CD4-positive, alpha-beta T cell treated with Interleukin-12 subunit alpha and Interleukin-12 subunit beta, for 1 hour (primary cell): ENCODE data around the gene ATPAF2.

Source experiments
- DNase-seq: peaks from one replicate; pipeline ENCODE4 v3.0.0-alpha.2; 2020

Gene ATPAF2

GRCh38 chr17:18039535-18040260 lies 730 bp upstream of the ATPAF2 start:
- no peak for DNase-seq

DNA sequence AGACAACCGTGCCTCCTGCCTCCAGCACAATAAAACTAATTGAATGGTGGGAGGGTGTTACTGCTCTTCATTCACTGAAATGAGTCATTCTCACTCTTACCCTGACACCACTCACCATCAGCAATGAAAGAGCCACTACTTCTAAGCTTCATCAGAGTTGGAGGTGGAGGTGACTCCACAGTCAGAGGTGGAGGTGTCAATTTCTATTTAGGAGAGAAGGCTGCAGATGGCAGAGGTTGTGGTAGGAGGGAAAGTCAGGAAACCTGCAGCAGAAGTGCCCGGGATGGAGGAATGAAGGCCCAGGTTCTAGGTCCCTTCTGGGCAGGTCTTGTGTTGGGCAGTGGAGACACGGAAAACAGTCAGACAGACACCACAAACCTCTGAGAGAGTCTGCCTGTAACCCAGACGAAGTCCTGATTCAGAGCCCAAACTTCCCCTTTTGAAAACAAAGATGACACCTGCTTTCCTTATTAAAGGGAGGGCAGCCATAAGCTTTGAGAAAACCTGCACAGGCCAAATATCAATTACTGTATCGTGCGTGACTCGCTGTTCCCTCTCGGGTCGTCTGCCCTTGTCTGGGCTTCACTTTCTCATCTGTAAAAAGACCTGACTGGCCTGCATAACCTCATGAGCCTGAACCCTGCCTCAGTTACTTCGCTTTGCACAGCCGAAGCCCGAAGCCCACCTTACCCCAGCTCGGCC lies 668 bp downstream of the ATPAF2 start:
- peak; percentile 20 for DNase-seq

DNA sequence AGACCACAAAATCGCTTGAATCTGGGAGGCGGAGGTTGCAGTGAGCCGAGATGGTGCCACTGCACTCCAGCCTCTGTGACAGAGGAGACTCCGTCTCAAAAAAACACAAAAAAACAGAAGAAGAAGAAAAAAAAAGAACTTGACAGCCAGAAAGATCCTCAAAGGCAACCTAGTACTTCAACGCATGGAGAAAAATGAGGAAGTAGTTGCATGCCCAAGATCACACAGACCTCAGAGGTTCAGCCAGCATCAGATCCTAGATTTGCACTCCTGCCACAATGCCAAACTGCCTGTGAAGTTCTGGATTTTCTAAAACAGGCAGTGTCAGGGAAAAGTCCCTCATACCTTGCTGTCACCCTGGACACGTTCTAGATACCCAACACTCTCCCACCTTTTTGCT lies 1.5 kb downstream of the ATPAF2 start:
- DNase-seq = no peak

- no peak for DNase-seq
Measured at GRCh38 chr17:18035704-18036103, 3.3 kb downstream of the ATPAF2 start.

DNA sequence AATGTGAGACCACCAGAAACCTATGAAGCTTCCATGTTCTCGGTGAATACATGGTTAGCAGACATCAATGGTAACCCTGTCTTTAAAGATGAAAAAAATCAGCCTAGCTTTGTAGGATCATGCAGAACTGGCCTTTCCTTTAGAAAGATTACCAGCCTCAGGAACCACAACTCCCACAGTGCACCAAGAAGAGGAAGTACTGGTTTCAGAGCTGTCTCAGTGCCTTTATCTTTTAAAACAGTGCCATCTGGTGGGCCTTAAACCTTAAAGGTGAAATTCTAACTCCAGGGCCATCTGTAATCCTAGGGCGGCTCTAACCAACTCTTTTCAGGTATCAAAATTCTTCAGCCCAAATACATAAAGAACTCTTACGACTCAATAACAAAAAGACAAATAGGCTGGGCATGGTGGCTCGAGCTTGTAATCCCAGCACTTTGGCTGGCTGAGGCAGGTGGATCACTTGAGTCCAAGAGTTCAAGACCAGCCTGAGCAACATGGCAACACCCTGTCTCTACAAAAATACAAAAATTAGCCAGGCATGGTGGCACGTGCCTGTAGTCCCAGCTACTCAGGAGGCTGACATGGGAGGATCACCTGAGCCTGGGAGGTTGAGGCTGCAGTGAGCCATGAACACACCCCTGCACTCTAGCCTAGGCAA lies 5.4 kb downstream of the ATPAF2 start:
- DNase-seq = peak; percentile 82

GRCh38 chr17:18031955-18032354 lies 7.0 kb downstream of the ATPAF2 start:
- DNase-seq = no peak

DNA sequence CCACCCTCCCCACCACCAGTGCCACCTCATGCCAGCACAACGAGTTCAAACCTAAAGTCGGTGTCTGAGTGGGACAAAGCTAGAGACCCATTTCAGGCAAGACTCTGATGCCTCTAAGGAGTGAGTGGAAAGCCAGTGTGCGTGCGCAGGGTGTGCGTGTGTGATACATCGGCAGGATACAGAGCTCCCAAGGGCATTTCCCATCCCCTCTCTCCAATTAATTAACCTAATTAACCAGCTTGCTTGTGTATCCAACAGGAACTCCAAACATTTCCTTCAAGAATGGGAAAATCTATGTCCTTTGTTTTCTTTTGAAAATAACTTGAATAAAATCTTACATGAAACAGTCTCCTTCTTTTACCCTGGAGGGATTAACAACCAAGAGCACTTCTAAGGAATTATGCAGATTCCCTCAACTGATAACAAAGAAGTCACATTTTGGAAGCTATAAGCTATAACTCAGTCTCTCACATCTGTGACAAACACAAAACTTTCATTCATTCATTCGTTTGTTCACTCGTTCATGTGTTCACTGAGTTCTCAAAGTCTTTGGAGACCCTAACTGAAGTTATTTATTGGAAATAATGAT lies 9.9 kb downstream of the ATPAF2 start:
- DNase-seq = no peak

DNA sequence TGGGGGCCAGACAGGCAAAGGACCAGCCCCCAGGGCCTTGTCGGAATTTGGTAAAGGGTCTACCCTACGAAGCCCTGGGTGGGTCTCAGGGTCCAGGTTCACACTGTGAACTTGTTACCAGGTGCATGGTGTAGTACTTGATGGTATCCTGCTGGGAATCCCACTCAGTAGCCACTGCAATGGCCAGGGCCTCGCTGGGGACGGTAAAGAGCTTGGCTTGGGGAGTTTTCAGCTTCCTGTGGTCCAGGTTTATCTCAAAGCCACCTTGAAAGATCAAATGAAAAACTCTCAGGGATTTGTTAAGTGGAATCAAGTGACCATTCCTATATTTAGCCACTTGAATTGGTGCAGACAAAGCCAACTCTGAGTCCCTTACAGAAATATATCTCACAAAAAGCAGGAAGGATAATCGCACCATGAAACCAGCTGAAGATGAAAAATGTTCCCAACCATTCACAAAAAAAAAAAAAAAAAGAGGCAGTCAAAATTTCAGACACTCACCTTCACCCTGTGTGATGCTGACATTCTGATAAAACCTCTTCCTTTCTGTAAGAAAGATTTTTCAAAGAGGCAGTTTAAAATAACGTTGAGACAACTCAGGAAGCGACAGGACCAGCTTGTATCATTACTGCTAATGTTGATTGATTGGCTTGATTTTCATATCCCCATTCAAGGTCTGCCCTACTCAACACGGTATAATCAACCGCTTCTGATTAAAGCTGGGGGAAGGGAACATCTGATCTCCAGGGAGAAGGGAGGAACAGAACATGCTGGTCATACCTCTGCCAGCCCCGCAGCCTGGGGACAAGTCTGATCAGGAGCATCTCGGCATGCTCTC lies 10.6 kb downstream of the ATPAF2 start:
- DNase-seq = no peak

GRCh38 chr17:18027280-18027679 lies 11.7 kb downstream of the ATPAF2 start:
- no peak for DNase-seq

DNA sequence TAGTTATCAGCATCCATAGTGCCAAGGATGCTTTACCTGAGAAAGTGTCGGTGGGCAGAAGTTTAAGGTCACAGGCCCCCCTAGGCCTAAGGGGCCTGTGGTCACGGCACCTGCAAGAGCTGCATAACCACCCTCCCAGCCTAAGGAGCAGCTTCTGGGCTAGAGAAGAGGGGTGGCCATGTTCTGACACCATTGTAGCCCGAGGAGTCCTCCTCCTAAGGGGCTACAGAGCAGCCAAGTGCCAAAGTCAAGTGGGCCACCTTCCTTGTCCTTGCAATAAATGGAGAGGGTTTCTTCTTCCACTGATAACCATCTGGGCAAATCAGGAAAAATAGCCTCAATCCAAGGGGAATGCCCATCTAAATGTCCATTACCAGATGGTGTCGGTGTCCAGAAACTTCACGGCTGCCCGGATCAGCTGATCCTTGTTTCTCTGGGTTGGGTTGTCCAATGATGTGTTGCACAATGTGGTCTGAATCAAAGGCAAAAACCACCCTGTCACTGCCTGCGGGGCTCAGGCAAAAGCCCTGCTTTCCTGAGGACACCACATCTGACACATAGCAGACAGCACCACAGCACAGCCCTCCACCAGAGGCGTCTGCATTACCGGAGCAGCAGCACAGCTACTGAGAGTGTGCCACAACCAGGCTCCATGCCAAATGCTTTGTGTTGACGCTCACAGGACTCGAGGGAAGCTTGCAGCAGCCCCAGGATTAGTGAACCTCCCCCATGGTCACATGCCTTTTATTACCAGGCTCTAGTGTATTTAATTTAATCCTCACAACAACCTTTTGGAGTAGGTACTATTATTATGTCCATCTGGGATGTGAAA lies 12.8 kb downstream of the ATPAF2 start:
- DNase-seq = peak; percentile 33

GRCh38 chr17:18025241-18025944 lies 13.6 kb downstream of the ATPAF2 start:
- DNase-seq = peak; percentile 16

DNA sequence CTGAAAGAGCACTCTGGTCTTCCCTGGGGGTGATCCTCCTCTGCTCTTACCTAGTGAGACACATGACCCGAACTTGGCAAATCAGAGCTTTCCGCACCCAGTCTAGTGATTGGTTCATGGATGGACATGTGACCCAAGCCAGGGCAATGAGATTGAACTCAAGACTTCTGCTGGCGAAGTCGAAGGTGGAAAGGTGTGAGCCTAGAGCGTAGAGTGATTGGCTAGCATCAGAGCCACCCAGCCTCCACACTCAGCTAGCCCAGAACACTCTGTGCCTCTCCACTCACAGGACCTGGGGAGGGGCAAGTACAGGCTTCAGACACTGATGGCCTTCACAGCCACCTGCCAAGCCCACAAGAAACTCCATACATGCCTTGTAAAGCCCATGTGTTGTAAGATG lies 17.6 kb downstream of the ATPAF2 start:
- DNase-seq = no peak

- DNase-seq = no peak
Measured at GRCh38 chr17:18020971-18021370, 18.0 kb downstream of the ATPAF2 start.

DNA sequence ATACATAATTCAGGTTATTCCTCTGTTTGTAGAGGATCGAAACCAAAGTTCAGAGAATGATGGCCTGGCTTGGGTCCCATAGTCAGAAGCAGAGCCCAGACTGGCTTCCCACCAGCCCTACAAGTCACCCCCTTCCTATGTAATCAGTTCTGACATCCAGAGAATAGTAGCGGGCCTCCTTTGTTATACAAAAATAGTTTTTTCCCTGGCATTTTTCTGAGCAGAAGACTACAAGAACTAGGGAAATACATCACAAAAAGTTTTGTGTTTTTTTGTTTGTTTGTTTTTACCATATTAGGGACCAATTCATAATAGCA lies 19.2 kb downstream of the ATPAF2 start:
- DNase-seq = no peak

DNA sequence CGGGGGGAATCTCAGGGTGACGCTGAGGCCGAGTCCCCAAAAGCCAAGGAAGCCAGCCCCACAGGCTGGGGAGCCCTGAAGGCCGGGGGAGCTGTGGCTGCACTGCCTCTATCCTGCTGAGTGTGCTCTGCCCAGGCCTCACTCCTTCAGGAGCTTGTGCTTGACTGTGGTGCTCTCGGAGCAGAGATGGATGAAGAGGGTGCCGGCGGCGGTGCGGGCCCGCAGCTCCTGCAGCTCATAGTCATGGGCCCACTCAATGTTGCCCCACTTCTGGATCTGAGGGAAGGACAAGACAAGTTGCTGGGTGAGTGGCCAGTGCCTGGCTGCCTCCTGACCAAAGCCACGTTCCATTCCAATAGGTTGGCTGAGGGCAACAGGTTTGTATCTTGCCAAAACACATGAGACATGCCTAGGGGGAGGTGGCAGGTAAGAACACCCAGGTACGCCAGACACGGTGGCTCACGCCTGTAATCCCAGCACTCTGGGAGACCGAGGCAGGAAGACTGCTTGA lies 20.5 kb downstream of the ATPAF2 start:
- DNase-seq = no peak

- DNase-seq = no peak
Measured at GRCh38 chr17:18017958-18018357, 21.0 kb downstream of the ATPAF2 start.

- DNase-seq = no peak
Measured at GRCh38 chr17:18016426-18016825, 22.5 kb downstream of the ATPAF2 start.

- DNase-seq = no peak
Measured at GRCh38 chr17:18015593-18015992, 23.4 kb downstream of the ATPAF2 start.

DNA sequence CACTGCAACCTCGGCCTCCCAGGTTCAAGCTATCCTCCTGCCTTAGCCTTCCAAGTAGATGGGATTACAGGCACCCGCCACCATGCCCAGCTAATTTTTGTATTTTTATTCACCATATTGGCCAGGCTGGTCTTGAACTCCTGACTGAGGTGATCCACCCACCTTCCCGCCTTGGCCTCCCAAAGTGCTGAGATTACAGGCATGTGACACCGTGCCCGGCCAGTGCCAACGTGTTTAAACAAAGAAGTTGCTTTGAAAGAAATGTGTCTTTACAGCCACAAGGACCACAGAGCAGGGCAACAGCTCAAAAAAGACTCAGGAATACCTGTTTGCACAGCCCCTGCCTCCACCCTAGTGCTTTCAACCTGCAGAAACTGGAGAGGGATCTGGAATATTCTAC lies 25.0 kb downstream of the ATPAF2 start:
- DNase-seq = no peak

DNA sequence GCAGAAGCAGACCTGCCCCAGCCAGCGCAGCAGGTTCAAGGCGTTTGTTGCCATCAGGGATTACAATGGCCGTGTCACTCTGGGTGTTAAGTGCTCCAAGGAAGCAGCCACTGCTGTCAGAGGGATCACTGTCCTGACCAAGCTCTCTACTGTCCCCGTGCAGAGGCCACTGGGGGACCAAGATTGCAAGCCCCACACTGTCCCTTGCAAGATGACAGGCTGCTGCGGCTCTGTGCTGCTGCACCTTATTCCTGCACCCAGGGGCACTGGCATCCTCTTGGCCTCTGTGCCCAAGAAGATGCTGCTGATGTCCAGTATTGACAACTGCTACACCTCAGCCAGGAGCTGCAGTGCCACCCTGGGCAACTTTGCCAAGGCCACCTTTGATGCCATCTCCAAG lies 27.7 kb downstream of the ATPAF2 start:
- DNase-seq = no peak
